Esophagus squamous epithelium (tissue), 5 donors: ENCODE measurements around the gene DHX15. TPM values are rescaled to one million over a fixed set of nuclear protein-coding genes. Genes with fewer than 3 reads are reported as not detected.
A peak's percentile ranks its signal among the peaks of the same experiment; 100 is the strongest.

ENCODE experiments used
- DNase-seq: peaks from one replicate; lab custom pipeline; 2025; lab: John Stamatoyannopoulos, UW
- H3K27ac ChIP-seq, 4 donors: fragments of 200-600 bp; sonication (generic); one replicate each; pipeline ENCODE4 v1.5.1; 2016 to 2019; ENCODE audit warnings: mild to moderate bottlenecking in 1 of 4
- H3K27me3 ChIP-seq, 4 donors: fragments of 200-600 bp; sonication (generic); 1 replicate in 3 of 4; 2 replicates in 1 of 4; pipeline versions ENCODE4 v1.5.1 to v1.6.0; 2017 to 2021; ENCODE audit warnings: antibody characterized with exemption in 1 of 4
- H3K36me3 ChIP-seq, 3 donors: fragments of 200-600 bp; sonication (generic); one replicate each; pipeline ENCODE4 v1.5.1; 2016 to 2019
- H3K4me1 ChIP-seq, 3 donors: fragments of 200-600 bp; sonication (generic); one replicate each; pipeline ENCODE4 v1.5.1; 2017 to 2019
- H3K4me3 ChIP-seq, 4 donors: fragments of 200-600 bp; sonication (generic); 1 replicate in 3 of 4; 2 replicates in 1 of 4; pipeline ENCODE4 v1.5.1; 2016 to 2019; ENCODE audit warnings: mild to moderate bottlenecking in 2 of 4, moderate library complexity in 1 of 4
- H3K9me3 ChIP-seq, 3 donors: fragments of 200-600 bp; sonication (generic); one replicate each; pipeline ENCODE4 v1.5.1; 2016 to 2019
- CTCF ChIP-seq, 6 experiments: fragments of 450-650 bp in 4 of 6; fragments of 200-600 bp in 2 of 6; sonication (generic) in 2 of 6; IDR thresholded peaks; one replicate each; pipeline ENCODE4 v1.5.1; 2016 to 2019; ENCODE audit warnings: antibody characterized with exemption in 6 of 6, mild to moderate bottlenecking in 4 of 6, moderate library complexity in 4 of 6
- POLR2A ChIP-seq, 4 donors: fragments of 450-650 bp; IDR thresholded peaks; one replicate each; pipeline ENCODE4 v1.6.1; 2017; ENCODE audit warnings: antibody characterized with exemption in 4 of 4, mild to moderate bottlenecking in 4 of 4, moderate library complexity in 3 of 4
- WGBS, 2 donors: methylation state at CpG; one replicate each; pipeline ENCODE4 v1.1.5; 2018; 5-methylcytosine and 5-hydroxymethylcytosine counted together
- intact Hi-C: fragments of 100-400 bp; cut with DNase I; formaldehyde crosslinking; loops from one replicate; pipeline ENCODE4 v1.15.0; 2022
- total RNA-seq, 4 donors: library from RNA; depleted of rRNA; stranded (reverse); fragments of >200 nt; gene quantifications; one replicate each; pipeline ENCODE4 v1.1.0, GENCODE V29; 2016
- donor health status: DM: yes; HTN: yes; CAD: no.

DHX15 gene
- total RNA-seq, 4 donors from 2014 or later = 74.1 to 160 (median 119) TPM

- Histone ChIP-seq H3K9me3 (no peaks in the 10 kb centered on the region), H3K4me1 (no peaks in the 10 kb centered on the region), H3K27ac (peak overlapping the region in 1 of 4 donors; percentile 18), H3K4me3 (no peak overlapping the region), H3K36me3 (no peaks in the 10 kb centered on the region), H3K27me3 (no peaks in the 10 kb centered on the region)
- TF ChIP-seq CTCF (IDR thresholded peaks at IDR 0.05) (no peak), POLR2A (IDR thresholded peaks at IDR 0.05) (no peak)
- intact Hi-C loops = no loop called here
- no peak for DNase-seq
Measured at GRCh38 chr4:24607334-24607733, 23.0 kb upstream of the DHX15 start.

DNA sequence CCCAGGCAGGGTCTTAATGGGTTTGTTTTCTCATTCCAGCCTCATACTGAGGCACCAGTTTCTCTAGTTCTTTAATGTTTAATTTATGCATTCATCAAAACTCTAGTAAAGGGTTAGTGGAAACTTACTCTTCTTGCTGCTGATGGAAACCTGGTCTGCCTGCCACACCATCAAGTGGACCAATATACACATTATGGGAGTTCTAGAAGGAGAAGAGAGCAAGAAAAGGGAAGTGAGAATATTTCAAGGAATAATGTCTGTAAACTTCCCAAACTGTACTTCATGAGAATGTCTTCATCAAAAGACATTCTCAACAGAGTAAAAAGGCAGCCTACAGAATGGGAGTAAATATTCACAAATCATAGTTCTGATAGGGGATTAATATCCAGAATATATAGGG lies 20.9 kb upstream of the DHX15 start:
- Histone ChIP-seq H3K36me3 (no peaks in the 10 kb centered on the region), H3K27me3 (no peaks in the 10 kb centered on the region), H3K27ac (no peak overlapping the region), H3K4me1 (no peaks in the 10 kb centered on the region), H3K4me3 (no peak overlapping the region), H3K9me3 (no peaks in the 10 kb centered on the region)
- TF ChIP-seq POLR2A (IDR thresholded peaks at IDR 0.05) = no peak
- TF ChIP-seq CTCF (IDR thresholded peaks at IDR 0.05) = no peak
- intact Hi-C loops = no loop called here
- no peak for DNase-seq

DNA sequence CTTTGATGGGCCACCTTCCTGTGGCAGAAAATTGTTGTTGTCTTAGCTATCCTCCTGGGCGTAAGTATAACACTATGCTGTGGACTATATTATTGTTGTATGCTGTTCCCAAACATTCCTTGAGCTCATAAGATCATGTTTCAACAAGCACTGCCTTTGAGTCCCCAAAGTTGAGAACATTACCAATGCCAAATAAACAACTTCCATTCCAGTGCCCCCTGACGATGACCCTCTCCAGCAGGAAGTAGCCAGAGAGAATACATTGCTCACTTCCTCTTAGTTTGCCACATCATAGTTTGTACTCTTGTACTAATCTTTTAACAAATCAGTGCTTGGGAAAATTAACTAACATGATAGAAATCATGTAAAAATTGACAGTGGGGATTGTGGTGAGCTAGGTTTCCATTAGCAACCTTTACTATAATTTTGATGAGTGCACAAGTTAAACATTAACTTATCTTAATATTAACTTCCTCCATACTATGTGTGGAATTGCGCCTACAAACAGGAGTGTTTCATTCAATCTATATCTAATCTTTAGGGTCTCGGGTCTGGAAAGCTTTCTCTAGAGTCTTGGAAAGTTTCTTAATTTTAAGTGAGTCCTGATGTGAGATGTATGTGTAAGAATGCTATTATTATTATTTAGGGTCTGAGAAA lies 20.3 kb upstream of the DHX15 start:
- no peaks in the 10 kb centered on the region for H3K4me1 ChIP-seq
- H3K36me3 ChIP-seq = no peaks in the 10 kb centered on the region
- no peaks in the 10 kb centered on the region for H3K27me3 ChIP-seq
- intact Hi-C loops = no loop called here
- WGBS, 2 donors = 73 to 77% methylated on average over 4 of the region's 4 CpGs
- TF ChIP-seq CTCF (IDR thresholded peaks at IDR 0.05) (no peak), POLR2A (IDR thresholded peaks at IDR 0.05) (no peak)
- no peak for DNase-seq
- no peak overlapping the region for H3K27ac ChIP-seq
- no peaks in the 10 kb centered on the region for H3K9me3 ChIP-seq
- H3K4me3 ChIP-seq = no peak overlapping the region

DNA sequence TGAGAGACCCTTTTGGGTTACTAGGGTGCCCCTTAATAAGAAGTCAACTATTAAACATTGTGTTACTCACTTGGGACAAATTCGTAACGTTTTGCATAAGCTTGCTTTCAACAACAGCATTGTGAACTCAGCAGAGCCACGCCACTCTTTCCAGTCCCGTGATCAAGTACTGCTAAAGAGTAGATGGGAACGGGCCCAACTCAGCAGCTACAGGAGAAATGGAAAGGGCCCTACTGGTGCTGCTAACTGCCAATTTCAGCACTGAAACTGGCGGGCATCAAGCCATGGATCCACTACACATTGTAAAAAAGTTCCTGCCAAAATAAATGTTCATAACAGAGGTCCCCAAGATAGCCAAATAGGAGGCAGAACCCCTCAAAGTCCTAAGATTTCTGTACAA lies 19.0 kb upstream of the DHX15 start:
- no peaks in the 10 kb centered on the region for H3K9me3 ChIP-seq
- intact Hi-C loops = no loop called here
- 87 to 88% methylated on average over 6 of the region's 6 CpGs for WGBS, 2 donors
- no peak for DNase-seq
- H3K4me3 ChIP-seq = no peak overlapping the region
- no peaks in the 10 kb centered on the region for H3K27me3 ChIP-seq
- H3K4me1 ChIP-seq = peaks cover 0 to 3% (median 0%) of the 10 kb centered on the region in 3 donors
- no peak for TF ChIP-seq CTCF (IDR thresholded peaks at IDR 0.05)
- TF ChIP-seq POLR2A (IDR thresholded peaks at IDR 0.05) = no peak
- no peaks in the 10 kb centered on the region for H3K36me3 ChIP-seq
- no peak overlapping the region for H3K27ac ChIP-seq

GRCh38 chr4:24601121-24601520 lies 16.8 kb upstream of the DHX15 start:
- Histone ChIP-seq H3K27ac (no peak overlapping the region), H3K4me3 (no peak overlapping the region), H3K36me3 (no peaks in the 10 kb centered on the region), H3K27me3 (no peaks in the 10 kb centered on the region), H3K9me3 (no peaks in the 10 kb centered on the region), H3K4me1 (peaks cover 0 to 13% (median 0%) of the 10 kb centered on the region in 3 donors)
- 67 to 90% methylated on average over 1 of the region's 1 CpG for WGBS, 2 donors
- intact Hi-C loops = no loop called here
- TF ChIP-seq POLR2A (IDR thresholded peaks at IDR 0.05) = no peak
- no peak for TF ChIP-seq CTCF (IDR thresholded peaks at IDR 0.05)
- no peak for DNase-seq
